H54 (cell line): ENCODE results near the gene MFF.
A peak's percentile ranks its signal among the peaks of the same experiment; 100 is the strongest.

Source experiments
- DNase-seq: peaks from one replicate; pipeline ENCODE4 v3.0.0; 2011; ENCODE audit warnings: low spot score, mixed read lengths; ENCODE audit not compliant: insufficient read length
- FAIRE-seq: peaks from 3 replicates; lab custom pipeline; 2011; peaks lifted over from hg19 to GRCh38; lab: Jason Lieb, UNC
- POLR2A ChIP-seq: IDR thresholded peaks from 2 replicates; pipeline ENCODE4 v1.6.1; 2011; ENCODE audit warnings: low read depth, mild to moderate bottlenecking, low read length

The MFF gene

DNA sequence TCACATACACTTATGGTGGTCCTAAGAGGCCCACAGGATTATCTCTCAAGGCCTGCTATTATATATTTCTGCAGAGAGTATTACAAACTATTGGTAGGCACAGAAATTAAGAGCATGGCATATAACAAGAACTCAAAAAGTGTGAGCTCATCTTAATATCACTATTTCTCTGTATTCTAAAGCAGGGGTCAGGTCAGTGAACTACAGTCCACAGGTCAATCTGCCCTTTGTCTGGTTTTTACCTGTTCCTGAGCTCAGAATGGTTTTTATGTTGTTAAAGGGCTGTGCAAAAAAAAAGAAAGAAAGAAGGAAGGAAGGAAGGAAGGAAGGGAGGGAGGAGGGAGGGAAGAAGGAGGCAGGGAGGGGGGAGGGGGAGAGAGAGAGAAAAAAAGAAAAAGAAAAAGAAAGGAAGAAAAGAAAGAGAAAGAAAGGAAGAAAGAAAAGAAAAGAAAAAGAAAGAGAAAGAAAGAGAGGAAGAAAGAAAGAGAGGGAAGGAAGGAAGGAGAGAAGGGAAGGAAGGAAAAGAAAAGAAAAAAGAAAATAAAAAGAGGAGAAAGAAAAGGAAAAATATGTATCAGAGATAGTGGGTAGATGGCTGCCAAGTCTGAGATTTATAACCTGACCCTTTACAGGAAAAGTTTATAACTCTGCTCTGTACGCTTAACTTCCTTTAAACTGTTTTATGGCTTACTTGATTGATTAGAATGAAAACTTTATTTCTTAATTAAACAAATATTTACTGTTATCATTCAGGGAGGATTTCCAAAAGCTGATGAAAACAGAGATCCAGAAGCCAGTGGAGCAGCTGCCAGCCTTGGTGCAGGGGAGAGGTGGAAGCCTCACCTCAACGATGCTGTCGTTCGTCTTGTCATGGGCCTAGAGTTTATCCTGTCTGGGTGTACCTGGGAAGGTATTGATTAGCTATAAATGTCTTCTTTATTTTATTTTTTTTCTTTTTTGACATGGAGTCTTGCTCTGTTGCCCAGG is 73.9 kb downstream of the MFF start:
- no peak for FAIRE-seq
- TF ChIP-seq POLR2A: no peak
- DNase-seq: no peak

DNA sequence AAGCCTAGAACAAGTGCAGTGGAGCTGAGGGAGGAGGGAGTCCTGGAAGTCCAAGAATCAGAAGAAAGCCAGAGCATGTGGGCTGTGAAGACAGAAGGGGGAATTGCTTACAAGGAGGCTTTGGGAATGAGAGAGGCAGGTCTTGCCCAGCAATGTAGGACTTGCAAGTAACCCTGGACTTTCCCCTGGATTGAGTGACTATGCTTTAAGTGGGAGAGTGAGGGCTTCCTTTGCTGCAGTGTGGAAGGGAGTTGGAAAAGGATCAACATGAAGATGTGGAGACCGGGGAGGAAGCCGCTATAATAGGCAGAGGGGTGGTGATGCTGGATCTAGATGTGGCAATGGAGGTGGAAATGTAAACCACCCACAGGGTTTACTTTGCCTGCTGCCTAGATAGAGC is 76.5 kb downstream of the MFF start:
- no peak for TF ChIP-seq POLR2A
- FAIRE-seq (no peak), DNase-seq (no peak)

DNA sequence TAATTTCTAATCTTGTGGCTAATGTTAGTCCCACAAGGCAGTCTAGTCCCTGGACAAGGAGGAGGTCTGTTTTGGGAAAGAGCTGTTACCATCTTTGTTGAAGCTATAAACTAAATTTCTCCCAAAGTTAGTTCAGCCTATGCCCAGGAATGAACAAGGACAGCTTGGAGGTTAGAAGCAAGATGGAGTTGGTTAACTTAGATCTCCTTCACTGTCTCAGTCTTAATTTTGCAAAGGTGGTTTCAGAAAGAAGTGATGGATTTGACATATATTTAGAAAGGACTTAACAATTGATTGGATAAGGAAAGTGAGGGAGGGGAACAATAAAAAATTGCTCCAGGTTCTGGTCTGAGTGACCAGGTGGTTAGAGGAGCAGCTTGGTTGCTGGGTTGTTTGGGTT is 77.3 kb downstream of the MFF start:
- no peak for DNase-seq
- no peak for TF ChIP-seq POLR2A
- FAIRE-seq: no peak

DNA sequence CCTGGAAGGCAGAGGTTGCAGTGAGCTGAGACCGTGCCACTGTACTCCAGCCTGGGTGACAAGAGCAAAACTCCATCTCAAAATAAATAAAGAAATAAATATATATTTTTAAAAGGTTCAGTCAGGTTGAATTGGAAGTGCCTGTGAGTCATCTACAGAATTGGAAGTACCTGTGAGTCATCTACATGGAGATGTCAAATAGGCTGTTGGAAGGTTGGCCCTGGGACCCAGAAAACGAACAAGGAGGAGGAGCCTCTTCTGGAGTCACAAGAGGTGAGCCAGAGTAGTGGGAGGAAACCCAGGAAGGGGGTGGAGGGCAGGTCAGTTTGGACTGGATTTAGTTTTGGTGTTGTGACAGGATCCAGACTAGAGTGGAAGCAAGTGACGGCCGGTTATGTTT is 77.9 kb downstream of the MFF start:
- DNase-seq: peak; percentile 23
- TF ChIP-seq POLR2A: no peak
- no peak for FAIRE-seq

DNA sequence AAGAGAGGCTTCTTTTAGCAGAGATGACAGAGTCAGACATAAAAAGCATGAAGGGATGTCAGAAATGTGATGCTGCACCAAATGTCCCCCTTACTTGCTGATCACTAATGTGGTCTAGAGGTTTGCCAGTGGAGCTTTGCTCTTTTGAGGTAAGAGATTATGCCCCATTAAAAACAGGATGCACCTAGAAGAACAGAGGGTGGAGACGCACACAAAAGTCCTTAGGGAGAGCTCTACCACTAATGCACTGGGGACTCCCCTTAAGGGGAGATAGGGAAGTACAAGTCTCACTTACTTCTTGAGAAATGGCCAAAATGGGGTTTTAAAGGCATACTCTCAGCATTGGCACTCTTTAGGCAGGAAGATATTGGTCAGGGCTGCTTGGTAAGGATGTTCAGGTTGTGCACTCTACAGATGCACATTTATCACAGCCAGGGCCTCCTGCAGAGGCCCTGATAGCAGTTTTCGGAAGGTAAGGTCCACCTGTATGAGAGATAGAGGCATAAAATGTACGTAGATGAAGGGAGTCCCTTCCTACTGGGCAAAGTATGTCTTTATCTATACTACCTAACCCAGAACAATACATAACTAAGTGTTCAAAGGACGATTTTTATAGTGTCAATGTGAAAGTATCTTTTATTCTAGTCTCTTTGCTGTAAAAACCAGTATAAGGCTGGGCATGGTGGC is 79.7 kb downstream of the MFF start:
- no peak for DNase-seq
- no peak for FAIRE-seq
- no peak for TF ChIP-seq POLR2A

DNA sequence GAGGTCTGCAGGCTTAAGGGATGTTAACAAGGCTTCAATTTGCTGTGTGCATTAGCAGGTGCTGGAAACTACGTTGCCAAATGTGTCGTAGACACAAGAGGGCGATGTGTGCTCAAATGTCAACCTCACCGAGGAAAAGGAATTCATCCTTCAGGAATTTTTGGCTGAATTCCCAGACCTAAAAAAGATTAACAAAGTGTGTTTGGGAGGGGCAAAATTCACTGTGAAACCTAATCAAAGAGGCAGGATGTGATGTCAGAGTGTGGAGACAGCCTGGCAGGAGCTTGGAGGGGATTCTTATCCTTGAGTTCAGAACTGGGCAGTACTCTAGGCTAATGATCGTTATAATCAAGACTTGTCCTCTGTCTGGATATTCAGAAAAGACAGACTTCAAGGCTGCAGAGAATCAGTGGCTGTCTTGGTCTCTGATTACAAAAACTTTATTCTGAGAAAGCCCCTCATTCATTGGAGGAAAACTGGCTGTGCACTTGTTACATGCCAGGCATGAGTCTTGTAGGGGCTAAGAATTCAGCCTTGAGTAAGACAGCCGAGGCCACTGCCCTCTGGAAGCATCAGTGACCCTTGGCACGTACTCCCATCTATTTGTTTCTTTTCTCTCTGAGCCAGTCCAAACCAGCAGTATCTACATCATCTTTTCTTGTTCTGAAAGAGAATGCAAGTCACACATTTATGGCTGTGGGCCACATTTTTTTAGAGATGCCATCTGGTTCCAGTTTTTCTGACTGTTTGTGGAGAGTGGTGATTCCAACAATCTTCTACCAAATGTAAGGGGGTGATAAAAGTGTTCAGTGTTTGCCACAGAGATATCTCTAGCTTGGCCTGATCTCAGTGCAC is 81.4 kb downstream of the MFF start:
- peak; percentile 66 for DNase-seq
- peak; percentile 89 for FAIRE-seq
- no peak for TF ChIP-seq POLR2A
